VCaP (cell line): Measurements from ENCODE around the gene SOX18.

Experiments
- H3K27ac ChIP-seq: fragments of 450-650 bp; 2 replicates; pipeline ENCODE4 v1.5.1; 2017
- TF ChIP-seq, protein P1 (sequence below): fragments of 450-650 bp; conservative IDR thresholded peaks from 2 replicates; pipeline ENCODE4 v1.5.1; 2017; ENCODE audit warnings: mild to moderate bottlenecking, moderate library complexity

The SOX18 gene

DNA sequence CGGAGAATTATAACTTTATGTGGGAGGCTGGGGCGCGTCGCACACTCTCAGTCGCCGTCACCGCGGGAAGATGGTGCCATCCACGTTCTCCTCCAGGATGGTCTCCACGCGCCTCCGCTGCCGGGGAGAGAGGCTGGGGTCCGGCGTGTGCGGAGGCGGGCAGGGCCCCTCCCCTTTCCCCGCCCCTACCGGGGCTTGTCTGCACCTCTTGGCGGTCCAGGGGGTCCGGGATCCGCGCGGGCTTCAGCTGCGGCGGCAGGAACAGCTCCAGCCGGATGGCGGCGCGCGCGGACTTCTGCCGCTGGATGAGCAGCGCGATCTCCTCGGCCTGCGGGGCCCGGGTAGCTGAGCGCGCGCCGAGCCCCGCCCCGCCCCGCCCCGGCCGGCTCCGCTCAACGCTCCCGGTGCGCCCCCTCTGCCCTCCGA is 34.0 kb upstream of the SOX18 start:
- H3K27ac ChIP-seq = peak overlapping the region; percentile 71; the same call in 1 of the 2 replicates
- TF ChIP-seq, protein P1, sequence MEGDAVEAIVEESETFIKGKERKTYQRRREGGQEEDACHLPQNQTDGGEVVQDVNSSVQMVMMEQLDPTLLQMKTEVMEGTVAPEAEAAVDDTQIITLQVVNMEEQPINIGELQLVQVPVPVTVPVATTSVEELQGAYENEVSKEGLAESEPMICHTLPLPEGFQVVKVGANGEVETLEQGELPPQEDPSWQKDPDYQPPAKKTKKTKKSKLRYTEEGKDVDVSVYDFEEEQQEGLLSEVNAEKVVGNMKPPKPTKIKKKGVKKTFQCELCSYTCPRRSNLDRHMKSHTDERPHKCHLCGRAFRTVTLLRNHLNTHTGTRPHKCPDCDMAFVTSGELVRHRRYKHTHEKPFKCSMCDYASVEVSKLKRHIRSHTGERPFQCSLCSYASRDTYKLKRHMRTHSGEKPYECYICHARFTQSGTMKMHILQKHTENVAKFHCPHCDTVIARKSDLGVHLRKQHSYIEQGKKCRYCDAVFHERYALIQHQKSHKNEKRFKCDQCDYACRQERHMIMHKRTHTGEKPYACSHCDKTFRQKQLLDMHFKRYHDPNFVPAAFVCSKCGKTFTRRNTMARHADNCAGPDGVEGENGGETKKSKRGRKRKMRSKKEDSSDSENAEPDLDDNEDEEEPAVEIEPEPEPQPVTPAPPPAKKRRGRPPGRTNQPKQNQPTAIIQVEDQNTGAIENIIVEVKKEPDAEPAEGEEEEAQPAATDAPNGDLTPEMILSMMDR = peak; percentile 91

DNA sequence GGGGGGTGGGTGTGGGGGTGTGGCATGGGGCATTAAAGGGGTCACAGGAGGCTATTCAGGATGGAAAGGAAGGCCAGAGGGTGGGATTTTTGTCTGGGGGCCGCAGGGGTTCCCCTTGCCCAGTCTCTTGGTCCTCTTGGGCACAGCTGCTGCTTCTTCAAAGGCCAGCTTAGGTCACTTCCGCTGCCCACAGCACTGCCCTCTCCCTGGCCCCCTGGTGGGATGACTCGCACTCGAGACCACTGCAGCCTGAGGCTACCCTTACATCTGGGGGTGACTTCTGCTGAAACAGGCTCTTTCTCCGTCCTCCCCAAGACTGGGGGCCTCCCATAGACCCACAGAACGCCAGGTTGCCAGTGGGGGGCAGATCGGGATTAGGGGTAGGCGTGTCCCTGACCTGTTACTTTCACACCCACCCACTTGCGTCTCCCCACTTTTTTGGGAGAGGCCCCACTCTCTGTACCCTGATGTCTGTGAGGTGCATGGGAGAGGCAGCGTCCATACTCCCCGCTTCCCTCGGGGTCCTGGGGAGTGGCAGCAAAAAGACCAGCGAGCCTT is 33.5 kb upstream of the SOX18 start:
- peak overlapping the region; percentile 71; the same call in 1 of the 2 replicates for H3K27ac ChIP-seq
- TF ChIP-seq, protein P1 = no peak

DNA sequence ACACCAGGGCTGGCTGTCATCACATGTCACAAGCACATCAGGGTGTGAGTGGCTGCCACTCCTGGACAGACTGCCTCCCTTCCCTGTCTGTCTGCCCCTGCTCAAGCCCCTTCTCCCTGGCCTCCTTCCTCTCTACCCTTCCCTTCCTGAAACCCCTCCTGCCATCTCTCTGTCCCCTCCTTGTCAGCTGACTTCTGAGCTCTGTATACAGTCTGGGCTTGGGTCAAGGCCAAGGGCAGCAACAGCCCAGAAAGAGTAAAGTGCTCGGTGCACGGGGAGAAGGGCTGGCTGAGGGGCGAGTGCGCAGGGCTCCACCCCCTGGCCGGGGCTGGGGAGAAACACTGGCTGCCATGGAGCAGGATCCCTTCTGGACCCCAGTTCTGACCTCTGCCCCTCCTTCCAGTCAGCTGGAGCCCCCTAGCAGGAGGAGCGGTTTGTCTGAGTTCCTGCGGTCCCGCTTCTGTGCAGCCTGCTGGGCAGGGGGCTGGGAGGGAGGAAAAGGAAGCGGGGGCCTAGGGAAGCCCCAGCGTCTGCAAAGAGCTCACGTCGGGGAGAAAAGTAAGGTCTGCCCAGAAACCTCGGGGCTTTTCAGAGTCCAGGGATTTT is 32.8 kb upstream of the SOX18 start:
- H3K27ac ChIP-seq = no peak overlapping the region
- TF ChIP-seq, protein P1 = no peak

DNA sequence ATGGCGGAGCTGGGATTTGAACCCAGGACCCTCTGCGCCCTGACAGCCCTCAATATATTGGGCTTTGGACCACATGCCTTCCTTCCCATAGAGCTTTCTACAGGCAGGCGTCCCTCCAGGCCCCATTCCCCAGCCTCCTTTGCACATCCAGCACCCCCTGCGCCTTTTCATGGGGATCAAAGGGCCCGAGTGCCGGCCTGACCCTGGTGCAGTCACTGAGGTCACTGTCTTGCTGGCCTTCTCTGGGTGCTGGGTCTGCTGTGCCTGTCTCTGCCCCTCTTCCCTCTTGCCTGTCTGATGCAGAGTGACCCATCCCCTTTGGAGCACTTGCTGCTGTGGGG is 32.2 kb upstream of the SOX18 start:
- no peak overlapping the region for H3K27ac ChIP-seq
- TF ChIP-seq, protein P1 = no peak

DNA sequence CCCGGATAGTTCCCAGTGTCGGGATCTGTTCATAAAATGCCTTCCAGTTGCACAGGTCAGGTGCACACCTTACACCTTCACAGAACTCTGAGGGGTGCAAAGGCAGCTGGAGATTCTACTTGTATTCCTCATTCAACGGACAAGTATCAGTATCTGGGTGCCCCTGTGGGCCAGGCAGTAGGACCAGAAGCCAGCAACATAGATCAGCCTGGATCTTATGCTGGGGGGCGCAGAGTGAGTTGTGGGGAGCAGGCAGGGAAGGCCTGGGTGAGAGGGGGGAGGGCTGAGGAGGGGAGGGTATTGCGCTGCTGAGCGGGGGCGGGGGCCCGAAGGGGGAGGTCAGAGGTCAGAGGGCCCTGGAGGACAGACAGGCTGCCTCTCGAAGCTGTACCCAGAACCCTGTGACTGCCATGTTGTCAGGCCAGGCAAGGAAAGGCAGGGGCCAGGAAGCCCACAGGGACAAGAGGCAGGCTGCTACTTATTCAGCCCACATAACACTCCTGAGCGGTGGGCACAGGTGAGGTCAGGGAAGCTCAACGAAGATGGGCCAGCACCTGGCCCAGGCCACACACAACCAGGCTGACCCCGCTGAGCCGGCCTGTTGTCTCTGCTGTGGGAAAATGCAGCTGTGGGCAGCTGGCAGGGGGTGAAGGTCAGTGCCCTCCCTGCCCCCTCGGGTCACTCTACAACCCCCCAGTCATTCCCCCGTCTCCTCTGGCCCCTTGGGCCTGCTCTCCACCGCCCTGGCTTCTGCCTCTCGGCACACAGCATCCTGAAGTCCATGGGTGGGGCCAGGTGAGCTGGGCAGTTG is 31.6 kb upstream of the SOX18 start:
- peak overlapping the region; percentile 91 for H3K27ac ChIP-seq
- TF ChIP-seq, protein P1 = no peak

DNA sequence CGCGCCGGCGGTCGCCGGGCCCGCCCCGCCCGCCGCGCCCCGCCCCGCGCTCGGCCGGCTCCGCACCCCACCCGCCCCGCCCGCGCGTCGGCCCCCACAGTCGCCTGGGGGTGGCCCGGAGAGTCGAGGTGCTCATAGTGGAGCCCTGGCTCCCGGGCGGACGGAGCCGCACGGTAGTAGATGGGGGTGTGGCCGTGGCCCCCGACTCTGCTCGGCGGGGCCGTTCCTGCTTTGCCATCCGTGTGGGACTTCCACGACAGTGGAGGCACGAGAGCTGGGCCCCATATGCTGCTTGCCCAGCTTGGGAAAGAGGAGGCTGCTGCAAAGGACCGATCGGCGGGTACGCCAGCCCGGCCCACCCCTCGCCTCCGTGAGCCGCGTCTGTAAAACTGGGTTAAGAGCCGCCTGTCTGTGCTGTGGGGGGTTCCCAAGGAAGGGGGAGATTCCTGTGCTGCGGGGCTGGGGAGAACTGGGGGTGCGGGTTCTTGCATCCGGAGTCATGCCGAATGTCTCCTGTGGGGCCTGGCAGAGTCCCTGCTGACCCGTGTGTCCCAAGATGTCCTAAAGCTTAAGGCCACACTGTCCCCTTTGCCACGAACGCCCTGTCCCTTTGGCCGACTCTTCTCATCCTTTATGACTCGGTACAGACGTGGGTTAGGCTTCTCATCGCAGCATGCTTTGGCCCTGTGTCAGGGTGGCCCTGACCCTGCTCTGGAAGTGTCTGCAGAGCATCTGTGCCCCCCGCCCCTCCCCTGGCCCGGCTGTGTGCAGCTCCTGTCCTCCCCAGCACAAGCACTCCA is 30.8 kb upstream of the SOX18 start, which contains the start of gene OPRL1:
TSS of gene OPRL1 (plus strand) at position 70 of the 800 bp plus-strand sequence. CDS start 12,639 bp downstream, outside the sequence.
- H3K27ac ChIP-seq = peak within 1 kb of the TSS; percentile 91

More for the DNA sequence above, 30.8 kb upstream of the SOX18 start, which contains the start of gene OPRL1:
- TF ChIP-seq, protein P1 = no peak
